Calu3 (cell line): ENCODE measurements around the gene GZMM. TPM values are rescaled to one million over a fixed set of nuclear protein-coding genes. Genes with fewer than 3 reads are reported as not detected.

ENCODE experiments used
- BruUV-seq: library from RNA; stranded (reverse); fragments of 400-500 nt; replicated peaks from 2 replicates; lab custom pipeline; 2021; lab: Mats Ljungman, UMichigan
- CTCF ChIA-PET: fragments of 300-600 bp; sonication (Branson Sonifier 250); formaldehyde crosslinking; loops from one replicate; lab custom pipeline; 2022; ENCODE audit warnings: antibody characterized with exemption; lab: Charles Lee
- DNase-seq: peaks from one replicate; pipeline ENCODE4 v3.0.0; 2022
- H3K27ac Mint-ChIP-seq: one replicate; pipeline ENCODE4 v1.8.0; 2022; ENCODE audit warnings: mixed read lengths; ENCODE audit not compliant: unreplicated experiment
- H3K27me3 Mint-ChIP-seq: one replicate; pipeline ENCODE4 v1.8.0; 2022; ENCODE audit warnings: mixed read lengths; ENCODE audit not compliant: unreplicated experiment
- H3K36me3 Mint-ChIP-seq: one replicate; pipeline ENCODE4 v1.8.0; 2022; ENCODE audit warnings: mild to moderate bottlenecking, moderate library complexity, mixed read lengths; ENCODE audit not compliant: insufficient read depth, unreplicated experiment
- H3K4me1 Mint-ChIP-seq: one replicate; pipeline ENCODE4 v1.8.0; 2022; ENCODE audit warnings: mild to moderate bottlenecking, low read depth, mixed read lengths; ENCODE audit not compliant: unreplicated experiment
- H3K4me3 Mint-ChIP-seq: one replicate; pipeline ENCODE4 v1.8.0; 2022; ENCODE audit warnings: mild to moderate bottlenecking, low read depth, moderate library complexity, mixed read lengths; ENCODE audit not compliant: unreplicated experiment
- H3K9me3 Mint-ChIP-seq: one replicate; pipeline ENCODE4 v1.8.0; 2022; ENCODE audit warnings: low read depth, mixed read lengths; ENCODE audit not compliant: unreplicated experiment
- CTCF ChIP-seq: fragments of 200-600 bp; IDR thresholded peaks from one replicate; pipeline ENCODE4 v1.8.0; 2022; ENCODE audit warnings: antibody characterized with exemption; ENCODE audit not compliant: unreplicated experiment
- intact Hi-C: fragments of 100-400 bp; cut with micrococcal nuclease; formaldehyde crosslinking; loops from one replicate; pipeline ENCODE4 v1.10.0; 2022; ENCODE audit not compliant: unreplicated experiment
- total RNA-seq: library from RNA; stranded (reverse); gene quantifications from 2 replicates; pipeline ENCODE4 v1.2.3, GENCODE V29; 2022

Gene GZMM
- total RNA-seq, 1 experiment from 2014 or later = not detected

- CTCF ChIA-PET = no interaction called here
- TF ChIP-seq CTCF = no peak
- H3K27me3 Mint-ChIP-seq = peaks cover 56% of the 10 kb centered on the region
- no peaks in the 10 kb centered on the region for H3K4me1 Mint-ChIP-seq
- BruUV-seq = no TSS peak
- H3K9me3 Mint-ChIP-seq = no peaks in the 10 kb centered on the region
- peak; percentile 37 for DNase-seq
- H3K36me3 Mint-ChIP-seq = peaks cover 8% of the 10 kb centered on the region
- intact Hi-C loops = no loop called here
- no peak overlapping the region for H3K4me3 Mint-ChIP-seq
- H3K27ac Mint-ChIP-seq = no peak overlapping the region
Observed at GRCh38 chr19:591099-591958, 47.5 kb downstream of the GZMM start.

DNA sequence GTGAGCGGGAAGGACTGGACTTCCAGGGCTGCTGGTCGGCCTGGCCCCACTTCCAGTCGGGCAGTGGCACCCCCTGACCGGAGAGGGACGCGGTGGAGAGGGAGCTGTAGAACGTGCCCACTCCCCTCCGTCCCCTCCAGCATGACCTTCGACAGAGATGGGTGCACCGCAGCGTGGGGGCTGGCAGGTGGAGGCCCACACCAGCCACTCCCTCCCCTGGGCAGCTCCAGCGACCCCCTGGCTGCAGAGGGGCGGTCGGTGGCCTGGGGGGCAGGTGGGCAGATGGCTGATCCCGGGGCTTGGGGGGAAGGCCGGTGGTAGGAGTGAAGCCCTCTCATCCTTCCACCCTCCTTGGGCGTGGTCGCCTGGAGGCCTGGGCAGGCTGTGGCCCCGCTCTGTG, 48.2 kb downstream of the GZMM start:
- Mint-ChIP-seq H3K27ac (no peak overlapping the region), H3K9me3 (no peaks in the 10 kb centered on the region), H3K4me1 (no peaks in the 10 kb centered on the region), H3K4me3 (no peak overlapping the region), H3K36me3 (peaks cover 8% of the 10 kb centered on the region), H3K27me3 (peaks cover 60% of the 10 kb centered on the region)
- DNase-seq = no peak
- CTCF ChIA-PET = no interaction called here
- TF ChIP-seq CTCF = no peak
- intact Hi-C loops = no loop called here
- BruUV-seq = no TSS peak

GRCh38 chr19:593055-593454, 49.2 kb downstream of the GZMM start:
- H3K36me3 Mint-ChIP-seq = peaks cover 8% of the 10 kb centered on the region
- H3K27ac Mint-ChIP-seq = no peak overlapping the region
- H3K4me1 Mint-ChIP-seq = no peaks in the 10 kb centered on the region
- H3K9me3 Mint-ChIP-seq = no peaks in the 10 kb centered on the region
- no TSS peak for BruUV-seq
- no peak for TF ChIP-seq CTCF
- H3K27me3 Mint-ChIP-seq = peaks cover 60% of the 10 kb centered on the region
- DNase-seq = no peak
- CTCF ChIA-PET = no interaction called here
- no peak overlapping the region for H3K4me3 Mint-ChIP-seq
- intact Hi-C loops = no loop called here

- BruUV-seq = no TSS peak
- intact Hi-C loops = no loop called here
- peaks cover 60% of the 10 kb centered on the region for H3K27me3 Mint-ChIP-seq
- peaks cover 8% of the 10 kb centered on the region for H3K36me3 Mint-ChIP-seq
- no peak for DNase-seq
- no peaks in the 10 kb centered on the region for H3K9me3 Mint-ChIP-seq
- no peak overlapping the region for H3K4me3 Mint-ChIP-seq
- no peak for TF ChIP-seq CTCF
- H3K4me1 Mint-ChIP-seq = no peaks in the 10 kb centered on the region
- no peak overlapping the region for H3K27ac Mint-ChIP-seq
- CTCF ChIA-PET = no interaction called here
Observed at GRCh38 chr19:593505-593904, 49.7 kb downstream of the GZMM start.
